GM11168 (cell line): ENCODE measurements around the gene GOLGA6L22.
"Not testable (repeated sequence)": the region's sequence is repeated elsewhere in the genome, so short reads cannot be mapped to it uniquely, and the experiment has no call there.

Experiments
- in situ Hi-C: fragments of 300-500 bp; cut with MboI; formaldehyde crosslinking; loops from one replicate; pipeline ENCODE4 v1.12.0; 2022; ENCODE audit warnings: low sequenced_read_pairs; ENCODE audit not compliant: unreplicated experiment

Gene GOLGA6L22, protein sequence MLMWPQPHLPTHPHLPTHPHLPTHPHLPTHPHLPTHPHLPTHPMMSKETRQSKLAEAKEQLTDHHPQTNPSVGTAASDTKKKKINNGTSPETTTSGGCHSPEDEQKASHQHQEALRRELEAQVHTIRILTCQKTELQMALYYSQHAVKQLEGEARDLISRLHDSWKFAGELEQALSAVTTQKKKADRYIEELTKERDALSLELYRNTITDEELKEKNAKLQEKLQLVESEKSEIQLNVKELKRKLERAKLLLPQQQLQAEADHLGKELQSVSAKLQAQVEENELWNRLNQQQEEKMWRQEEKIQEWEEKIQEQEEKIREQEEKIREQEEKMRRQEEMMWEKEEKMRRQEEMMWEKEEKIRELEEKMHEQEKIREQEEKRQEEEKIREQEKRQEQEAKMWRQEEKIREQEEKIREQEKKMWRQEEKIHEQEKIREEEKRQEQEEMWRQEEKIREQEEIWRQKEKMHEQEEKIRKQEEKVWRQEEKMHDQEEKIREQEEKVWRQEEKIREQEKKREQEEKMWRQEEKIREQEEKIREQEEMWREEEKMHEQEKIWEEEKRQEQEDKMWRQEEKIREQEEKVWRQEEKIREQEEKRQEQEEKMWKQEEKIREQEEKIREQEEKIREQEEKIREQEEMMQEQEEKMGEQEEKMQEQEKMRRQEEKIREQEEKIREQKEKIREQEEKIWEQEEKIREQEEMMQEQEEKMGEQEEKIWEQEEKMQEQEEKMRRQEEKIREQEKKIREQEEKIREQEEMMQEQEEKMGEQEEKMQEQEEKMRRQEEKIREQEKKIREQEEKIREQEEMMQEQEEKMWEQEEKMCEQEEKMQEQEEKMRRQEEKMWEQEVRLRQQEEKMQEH

DNA sequence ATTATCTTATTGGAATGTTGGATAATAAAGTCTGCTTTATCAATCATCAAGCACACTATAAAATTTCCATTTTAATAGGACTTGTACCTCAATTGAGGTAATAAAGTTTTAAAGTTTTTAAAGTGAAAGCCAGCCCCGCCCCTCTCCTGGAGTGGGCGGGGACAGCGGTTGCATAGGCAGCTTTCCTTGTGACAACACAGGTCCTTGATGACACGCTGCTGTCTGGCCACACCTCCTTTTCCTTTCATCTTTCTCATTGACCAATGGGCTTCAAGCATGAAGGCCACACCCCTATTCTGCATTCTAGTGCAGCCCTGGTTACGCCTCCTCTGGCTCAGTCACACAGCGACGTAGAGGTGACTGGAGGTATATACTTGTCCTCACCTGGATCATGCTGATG, at the start of gene GOLGA6L22:
Gene GOLGA6L22 (plus strand): TSS at position 301 of the 400 bp plus-strand sequence. CDS start 91 bp downstream, at position 392.
- in situ Hi-C loops: not testable (repeated sequence)

DNA sequence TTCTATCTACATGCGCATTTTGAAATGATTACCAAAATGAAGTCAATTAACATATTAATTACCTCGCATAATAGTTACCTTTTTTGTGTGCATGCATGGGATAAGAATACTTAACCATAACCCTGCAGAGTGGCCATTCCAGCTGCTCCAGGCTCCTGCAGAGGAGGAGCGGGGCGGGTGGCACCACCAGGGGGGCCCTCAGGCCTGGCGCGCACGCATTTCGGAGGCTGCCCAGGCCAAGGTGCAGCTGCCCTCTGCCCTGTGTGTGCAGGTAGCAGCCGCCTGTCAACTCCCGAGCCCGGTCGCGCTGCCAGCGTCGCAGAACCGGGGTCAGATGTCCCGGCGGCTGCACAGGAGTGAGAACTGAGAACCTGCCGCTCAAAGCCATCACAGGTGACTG, 41.4 kb upstream of the GOLGA6L22 start:
- in situ Hi-C loops: not testable (repeated sequence)

DNA sequence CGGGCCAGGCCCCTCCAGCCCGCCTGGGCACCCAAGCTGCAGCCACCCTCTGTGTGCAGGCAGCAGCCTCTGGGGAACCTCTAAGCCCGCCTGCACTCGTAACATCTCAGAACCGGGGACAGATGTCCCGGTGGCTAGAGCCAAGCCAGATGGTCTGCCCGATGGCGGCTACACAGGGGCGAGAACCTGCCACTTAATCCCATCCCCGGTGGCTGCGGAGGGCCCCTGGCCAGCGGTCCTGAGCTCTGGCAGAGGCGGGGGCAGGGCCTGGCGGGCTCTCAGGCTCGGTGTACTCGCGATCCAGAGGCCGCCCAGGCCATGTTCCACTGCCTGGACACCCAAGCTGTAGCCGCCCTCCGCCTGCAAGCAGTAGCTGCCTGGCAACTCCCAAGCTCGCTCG, 40.9 kb upstream of the GOLGA6L22 start:
- in situ Hi-C loops: not testable (repeated sequence)

DNA sequence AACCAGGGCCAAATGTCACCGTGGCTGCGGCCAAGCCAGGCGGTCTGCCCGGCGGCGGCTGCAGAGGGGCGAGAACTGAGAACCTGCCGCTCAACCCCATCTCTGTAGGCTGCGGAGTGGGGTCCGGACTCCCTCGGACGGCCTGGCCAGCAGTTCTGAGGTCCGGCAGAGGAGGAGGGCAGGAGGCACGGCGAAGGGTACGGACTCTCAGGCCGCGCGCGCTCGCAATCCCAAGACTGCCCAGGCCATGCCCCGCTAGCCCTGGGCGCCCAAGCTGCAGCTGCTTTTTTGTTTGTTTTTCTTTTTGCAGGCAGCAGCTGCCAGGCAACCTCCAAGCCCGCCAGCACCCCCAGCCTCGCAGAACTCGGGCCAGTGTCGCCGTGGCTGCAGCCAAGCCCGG, 40.5 kb upstream of the GOLGA6L22 start:
- in situ Hi-C loops: not testable (repeated sequence)

DNA sequence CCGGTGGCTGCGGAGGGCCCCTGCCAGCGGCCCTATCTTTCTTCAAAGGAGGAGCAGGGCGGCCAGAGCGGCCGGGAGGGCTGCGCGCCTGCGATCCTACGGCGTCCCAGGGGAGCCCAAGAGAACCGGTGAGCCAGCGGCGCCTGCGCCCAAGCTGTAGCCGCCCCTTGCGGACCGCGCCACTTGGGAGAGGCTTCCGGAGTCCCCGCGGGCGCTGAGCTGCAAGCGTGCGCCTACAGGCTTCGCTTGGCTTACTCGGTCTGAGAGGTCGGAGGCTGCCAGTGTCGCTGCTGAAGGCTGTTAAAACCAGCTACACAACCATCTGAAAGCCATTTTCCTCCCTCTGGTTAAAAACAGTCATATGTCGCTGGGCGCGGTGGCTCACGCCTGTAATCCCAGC, 40.0 kb upstream of the GOLGA6L22 start:
- in situ Hi-C loops: not testable (repeated sequence)

DNA sequence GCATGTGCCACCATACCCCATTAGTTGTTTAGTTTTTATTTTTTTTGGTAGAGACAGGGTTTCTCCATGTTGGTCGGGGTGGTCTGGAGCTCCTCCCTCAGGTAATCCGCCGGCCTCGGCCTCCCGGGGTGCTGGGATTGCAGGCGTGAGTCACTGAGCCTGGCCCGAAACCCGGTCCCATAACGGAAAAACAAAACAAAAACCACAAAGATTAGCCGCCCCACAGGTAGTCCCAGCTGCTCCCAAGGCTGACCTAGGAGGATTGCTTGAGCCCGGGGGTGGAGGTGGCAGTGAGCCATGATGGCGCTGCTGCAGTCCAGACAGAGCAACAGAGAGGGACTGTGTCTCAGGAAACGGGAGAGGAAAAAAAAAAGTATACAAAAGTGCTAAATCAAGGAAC, 38.4 kb upstream of the GOLGA6L22 start:
- in situ Hi-C loops: not testable (repeated sequence)

DNA sequence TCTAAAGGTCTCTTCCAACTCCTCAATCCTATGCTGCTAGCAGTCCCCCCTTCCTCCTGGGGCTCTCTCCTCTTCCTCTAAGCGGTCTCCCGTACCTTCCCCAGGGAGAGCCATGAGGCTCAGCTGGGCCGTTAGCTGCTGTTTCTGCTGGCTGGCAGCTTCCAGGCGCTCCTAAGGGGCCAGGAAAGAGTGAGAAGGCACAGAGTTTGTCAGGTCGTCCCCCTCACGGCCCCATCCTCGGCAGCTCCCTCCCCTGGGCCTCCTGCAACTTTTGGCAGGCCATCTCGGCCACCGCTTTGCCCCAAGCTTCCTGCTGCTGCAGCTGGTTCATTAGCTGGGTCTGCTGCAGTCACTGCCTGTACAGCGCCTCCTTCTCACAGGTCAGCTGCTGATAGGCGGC, 29.3 kb upstream of the GOLGA6L22 start:
- in situ Hi-C loops: not testable (repeated sequence)

DNA sequence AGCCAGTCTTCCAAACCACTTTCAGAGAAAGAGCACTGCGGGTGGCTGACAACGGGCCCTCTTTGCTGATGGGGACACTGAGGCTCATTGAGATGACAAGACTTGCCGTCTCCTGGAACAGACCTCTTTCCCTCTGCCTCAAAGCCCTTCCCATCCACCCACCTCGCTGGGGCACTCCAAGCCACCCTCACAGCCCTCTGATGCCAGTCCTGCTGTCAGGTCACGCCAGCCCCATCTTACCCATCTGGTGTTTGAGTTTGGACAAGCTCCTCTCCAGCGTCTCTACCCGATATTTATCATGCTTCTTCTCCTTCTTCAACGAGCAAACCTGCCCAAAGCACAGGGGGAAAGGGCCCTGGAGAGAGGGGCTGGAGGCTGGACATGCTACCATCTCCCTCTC, 27.0 kb upstream of the GOLGA6L22 start:
- in situ Hi-C loops: not testable (repeated sequence)

DNA sequence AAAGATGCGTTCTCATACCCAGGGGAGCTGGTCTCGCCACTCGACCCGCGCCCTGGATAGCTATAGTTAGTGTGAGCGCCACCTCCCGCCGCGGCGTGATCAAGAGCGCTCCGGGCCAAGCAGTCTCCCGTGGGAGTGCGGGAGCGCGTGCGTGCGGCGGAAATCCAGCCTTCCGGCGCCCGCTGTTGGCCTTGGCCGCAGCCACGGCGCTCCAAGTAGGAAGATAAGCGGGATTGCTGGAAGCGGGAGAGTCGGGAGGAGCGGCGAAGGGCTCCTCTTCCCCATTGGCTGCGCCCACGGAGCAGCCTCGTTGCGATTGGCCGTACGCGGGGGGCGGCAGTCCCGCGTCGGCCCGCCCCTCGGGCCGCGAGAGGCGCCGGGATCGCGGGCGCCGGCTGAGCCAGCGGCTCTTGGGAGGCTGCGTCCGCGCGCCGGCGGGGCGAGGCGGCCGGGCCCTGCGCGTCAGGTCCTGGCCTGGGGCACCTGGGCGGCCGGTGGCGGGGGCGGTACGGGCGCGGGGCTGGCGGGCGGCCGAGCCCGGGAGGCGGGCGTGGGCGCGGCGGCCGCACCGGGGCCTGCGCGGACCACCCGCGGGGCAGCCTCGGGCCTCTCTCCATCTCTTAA, 35.9 kb downstream of the GOLGA6L22 start:
- in situ Hi-C loops: not testable (repeated sequence)

DNA sequence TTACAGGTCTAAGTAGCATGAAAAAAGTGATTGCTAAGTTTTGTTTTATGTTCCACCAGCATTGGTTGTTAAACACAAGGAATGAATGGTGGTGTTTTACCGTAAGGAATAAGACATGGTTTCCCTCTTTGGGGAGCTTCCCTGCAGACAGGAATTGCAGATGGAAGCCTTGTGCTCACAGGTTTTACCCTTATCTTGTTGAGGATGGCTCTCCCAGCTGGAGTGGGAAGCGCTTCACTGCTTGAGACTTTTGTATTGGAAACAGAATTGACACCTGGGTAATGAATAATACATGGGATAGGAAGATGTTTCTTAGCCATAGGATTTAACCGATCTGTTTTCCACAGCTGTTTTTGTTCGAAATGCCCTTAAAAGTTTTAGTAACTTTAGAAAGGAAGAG, 38.5 kb downstream of the GOLGA6L22 start:
- in situ Hi-C loops: not testable (repeated sequence)

DNA sequence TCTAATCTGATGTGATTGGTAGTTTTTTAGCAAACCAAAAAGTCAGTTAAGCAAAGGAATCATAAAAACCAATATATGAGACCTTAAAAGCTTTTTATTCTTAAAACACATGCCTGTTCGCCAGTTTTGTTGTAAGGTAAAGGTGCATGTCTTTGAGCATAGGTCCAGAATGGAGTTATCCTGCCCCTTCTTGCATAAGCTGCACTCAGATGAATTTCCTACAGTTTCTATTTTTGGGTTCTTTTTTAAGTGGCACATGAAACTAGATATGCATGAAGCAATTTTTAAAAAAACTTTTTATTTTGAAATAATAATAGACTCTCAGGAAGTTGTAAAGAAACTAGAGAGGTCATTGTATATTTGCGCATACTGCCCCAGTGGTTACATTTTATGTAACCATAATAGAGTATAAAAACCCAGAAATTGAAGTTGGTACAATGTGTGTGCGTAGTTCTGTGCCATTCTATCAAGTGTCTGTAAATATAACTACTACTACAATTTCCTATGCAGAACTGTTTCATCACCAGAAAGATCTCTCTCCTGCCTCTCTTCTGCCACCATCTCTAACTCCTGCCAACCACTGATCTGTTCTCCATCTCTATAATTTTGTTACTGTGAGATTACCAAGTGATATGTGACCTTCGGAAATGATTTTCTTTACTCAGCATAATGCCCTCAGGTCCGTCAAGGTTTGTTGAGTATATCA, 39.7 kb downstream of the GOLGA6L22 start:
- in situ Hi-C loops: not testable (repeated sequence)

DNA sequence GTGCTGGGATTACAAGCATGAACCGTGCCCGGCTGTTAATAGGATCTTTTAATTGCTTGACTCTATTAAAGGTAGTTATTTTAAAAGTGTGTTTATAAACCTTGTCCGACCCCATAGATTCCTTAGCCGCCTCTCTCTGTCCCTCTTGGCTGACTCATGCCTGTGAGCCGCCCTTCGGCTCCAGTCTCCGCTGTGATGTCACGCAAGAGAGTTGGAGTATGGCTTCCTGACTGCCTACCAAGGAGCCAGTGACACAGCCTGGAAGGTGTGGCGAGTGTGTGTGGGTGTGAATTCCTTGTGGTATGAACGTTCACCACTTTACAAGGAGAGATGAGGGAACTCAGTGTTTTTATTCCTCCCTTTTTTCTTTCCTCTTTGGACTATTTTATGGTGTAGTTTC, 43.6 kb downstream of the GOLGA6L22 start:
- in situ Hi-C loops: not testable (repeated sequence)

DNA sequence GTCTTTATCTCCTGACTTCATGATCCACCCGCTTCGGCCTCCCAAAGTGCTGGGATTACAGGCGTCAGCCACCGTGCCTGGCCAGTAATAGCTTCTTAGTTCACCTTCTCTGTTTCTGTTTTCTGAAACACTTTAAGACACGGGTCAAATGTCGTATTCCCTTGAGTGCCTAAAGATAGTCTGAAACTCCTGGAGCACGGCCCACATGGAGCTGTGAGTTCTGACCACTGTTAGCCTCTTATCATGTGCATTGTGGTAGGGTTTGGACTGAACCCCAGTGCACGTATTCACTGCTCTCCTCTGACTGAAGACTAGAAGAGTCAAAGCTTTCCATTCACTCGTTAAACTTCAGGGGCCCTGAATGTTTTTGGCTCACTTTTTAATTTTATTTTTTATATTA, 48.3 kb downstream of the GOLGA6L22 start:
- in situ Hi-C loops: not testable (repeated sequence)

DNA sequence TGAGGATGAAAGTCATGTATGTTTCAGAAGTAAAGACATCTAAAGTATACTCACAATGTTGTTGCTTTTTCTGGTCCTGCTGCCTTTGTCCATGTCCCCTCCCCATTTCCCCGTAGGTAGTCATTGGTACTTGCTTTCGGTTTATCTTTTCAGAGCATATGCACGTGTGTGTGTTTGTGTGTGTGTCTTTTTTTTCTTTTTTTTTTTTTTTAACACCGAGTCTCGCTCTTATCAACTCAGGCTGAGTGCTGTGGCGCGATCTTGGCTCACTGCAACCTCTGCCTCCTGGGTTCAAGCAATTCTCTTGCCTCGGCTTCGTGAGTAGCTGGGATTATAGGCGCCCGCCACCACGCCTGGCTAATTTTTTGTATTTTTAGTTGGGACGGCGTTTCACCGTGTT, 57.4 kb downstream of the GOLGA6L22 start:
- in situ Hi-C loops: not testable (repeated sequence)
